ENCODE data around the gene SCT.
"Not testable (repeated sequence)": the region's sequence is repeated elsewhere in the genome, so short reads cannot be mapped to it uniquely, and the experiment has no call there.

The SCT gene

GRCh38 chr11:626475-627307 lies at the start of gene SCT:
SCT (minus strand) TSS chr11:627181; CDS start chr11:627143, 38 bp downstream.
- no peak for DNase-seq (ENCODE audit: low read depth in 3 of 3, low spot score in 1 of 3)

- DNase-seq (ENCODE audit: low read depth in 3 of 3, low spot score in 1 of 3): no peak
Measured at GRCh38 chr11:674406-674805, 47.4 kb upstream of the SCT start.

- no peak for DNase-seq (ENCODE audit: low read depth in 3 of 3, low spot score in 1 of 3)
Measured at GRCh38 chr11:673866-674265, 46.9 kb upstream of the SCT start.

- no peak for DNase-seq (ENCODE audit: low read depth in 3 of 3, low spot score in 1 of 3)
Measured at GRCh38 chr11:665704-666281, 38.8 kb upstream of the SCT start.

GRCh38 chr11:665062-665703 lies 38.2 kb upstream of the SCT start:
- DNase-seq (ENCODE audit: low read depth in 3 of 3, low spot score in 1 of 3): no peak

DNA sequence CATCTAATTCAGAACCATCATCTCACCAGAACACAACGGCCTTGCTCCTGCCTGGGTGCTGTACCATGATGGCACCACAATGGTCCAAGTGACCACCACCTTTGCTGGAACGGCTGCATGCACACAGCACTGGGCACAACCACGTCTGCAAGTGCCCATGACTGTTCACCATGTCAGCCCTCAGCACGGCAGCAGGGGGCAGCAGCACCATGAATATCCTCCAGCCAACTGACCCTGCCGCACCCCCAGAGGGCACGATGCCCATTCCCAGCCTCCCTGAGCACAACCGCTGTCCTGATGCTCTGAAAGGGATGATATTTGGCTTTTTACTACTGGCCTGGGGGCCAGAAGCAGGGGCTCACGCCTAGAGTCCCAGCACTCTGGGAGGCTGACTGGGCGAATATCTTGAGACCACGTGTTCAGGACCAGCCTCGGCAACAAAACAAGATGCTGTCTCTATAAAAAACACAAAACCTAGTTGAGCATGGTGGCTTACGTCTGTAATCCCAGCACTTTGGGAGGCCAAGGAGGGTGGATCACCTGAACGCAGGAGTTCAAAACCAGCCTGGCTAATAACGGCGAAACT lies 35.8 kb upstream of the SCT start:
- DNase-seq (ENCODE audit: low read depth in 3 of 3, low spot score in 1 of 3): peak in 1 of 3 donors; percentile 14

DNA sequence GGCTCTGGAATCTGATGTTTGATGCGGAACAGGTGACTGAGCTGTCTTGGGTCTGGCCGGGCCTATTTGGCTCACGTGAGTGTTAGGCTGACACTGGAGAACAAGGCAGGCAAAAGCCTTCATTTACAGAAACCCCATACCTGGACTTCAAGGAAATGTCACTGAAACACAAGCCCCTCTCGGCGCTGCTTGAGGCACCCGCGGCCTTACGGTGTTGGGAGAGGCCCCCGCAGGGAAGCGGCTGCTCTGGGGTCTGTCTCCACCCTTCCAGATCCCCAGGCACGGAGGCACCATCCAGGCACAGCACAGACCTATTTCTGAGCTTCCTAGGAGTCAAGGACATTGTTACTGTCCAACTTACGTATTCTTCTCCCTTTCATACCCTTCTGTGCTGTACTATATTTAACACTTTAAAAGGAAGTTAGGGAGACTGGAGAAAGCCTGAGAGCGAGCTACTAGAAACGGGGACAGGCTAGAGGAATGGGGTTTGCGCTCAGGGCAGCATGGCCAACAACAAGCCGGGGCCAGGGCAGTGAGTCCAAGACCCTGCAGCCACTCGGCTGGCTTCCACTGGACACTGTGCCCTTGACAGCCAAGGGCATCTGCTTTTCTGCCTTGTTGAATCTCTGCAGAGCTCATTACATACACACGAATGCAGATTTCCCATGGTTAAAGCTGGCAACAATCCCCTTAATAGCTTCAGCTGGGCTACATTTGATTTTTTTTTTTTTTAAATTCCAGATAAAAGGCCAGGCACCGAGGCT lies 33.9 kb upstream of the SCT start:
- no peak for DNase-seq (ENCODE audit: low read depth in 3 of 3, low spot score in 1 of 3)

DNA sequence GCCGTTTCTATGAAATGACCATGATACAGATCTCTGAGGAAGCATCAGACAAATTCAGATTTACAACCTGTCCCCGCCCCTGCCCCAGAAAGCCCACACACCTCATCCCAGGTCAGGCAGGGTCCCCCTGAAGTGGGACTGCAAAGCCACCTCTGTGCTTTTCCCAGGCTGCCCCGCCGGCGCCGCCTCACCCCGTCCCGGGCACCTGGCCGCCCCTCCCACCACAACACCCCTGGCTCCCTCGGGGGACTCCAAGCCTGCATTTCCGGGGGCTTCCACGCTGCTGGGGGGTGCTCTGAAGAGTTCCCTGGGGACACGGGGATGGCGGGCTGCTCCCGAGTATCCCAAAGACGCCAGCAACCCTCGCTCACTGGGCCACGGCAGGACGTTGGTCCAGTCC lies 33.3 kb upstream of the SCT start:
- DNase-seq (ENCODE audit: low read depth in 3 of 3, low spot score in 1 of 3): no peak

GRCh38 chr11:659532-660085 lies 32.6 kb upstream of the SCT start:
- DNase-seq (ENCODE audit: low read depth in 3 of 3, low spot score in 1 of 3): no peak

DNA sequence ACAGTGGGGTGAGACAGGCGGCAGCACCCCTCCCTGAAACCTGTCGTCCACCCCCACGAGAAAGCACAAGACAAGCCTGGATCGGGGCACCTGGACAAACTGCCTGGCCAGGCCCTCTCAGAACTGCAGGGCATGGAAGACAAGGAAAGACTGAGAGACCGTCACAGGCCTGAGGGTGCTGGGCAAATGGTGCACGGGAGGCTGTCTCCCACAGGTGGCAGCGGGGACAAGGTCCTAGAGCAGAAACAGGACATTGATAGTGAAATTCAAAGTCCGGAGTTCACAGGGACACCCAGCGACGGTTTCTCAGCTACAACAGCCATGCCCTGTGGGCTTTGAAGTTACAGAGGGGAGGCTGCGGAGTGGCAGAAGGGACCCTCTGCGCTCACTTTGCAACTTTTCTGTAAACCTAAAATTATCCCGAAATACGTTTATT lies 30.7 kb upstream of the SCT start:
- no peak for DNase-seq (ENCODE audit: low read depth in 3 of 3, low spot score in 1 of 3)

- DNase-seq (ENCODE audit: low read depth in 3 of 3, low spot score in 1 of 3): no peak
Measured at GRCh38 chr11:656866-657265, 29.9 kb upstream of the SCT start.

- no peak for DNase-seq (ENCODE audit: low read depth in 3 of 3, low spot score in 1 of 3)
Measured at GRCh38 chr11:656426-656825, 29.4 kb upstream of the SCT start.

GRCh38 chr11:655036-655726 lies 28.2 kb upstream of the SCT start:
- no peak for DNase-seq (ENCODE audit: low read depth in 3 of 3, low spot score in 1 of 3)

DNA sequence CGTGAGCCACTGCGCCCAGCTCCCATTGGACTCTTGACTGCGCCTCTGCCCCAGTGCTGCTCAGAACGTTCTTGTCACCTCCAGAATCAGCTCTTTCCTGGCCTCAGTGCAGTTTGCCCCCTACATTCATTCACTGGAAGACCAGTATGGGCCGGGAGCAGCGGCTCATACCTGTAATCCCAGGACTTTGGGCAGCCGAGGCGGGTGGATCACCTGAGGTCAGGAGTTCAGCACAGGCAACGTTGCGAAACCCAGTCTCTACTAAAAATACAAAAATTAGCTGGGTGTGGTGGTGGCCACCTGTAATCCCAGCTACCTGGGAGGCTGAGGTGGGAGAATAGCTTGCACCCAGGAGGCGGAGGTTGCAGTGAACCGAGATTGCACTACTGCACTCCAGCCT lies 27.5 kb upstream of the SCT start:
- not testable (repeated sequence) for DNase-seq (ENCODE audit: low read depth in 3 of 3, low spot score in 1 of 3)

DNA sequence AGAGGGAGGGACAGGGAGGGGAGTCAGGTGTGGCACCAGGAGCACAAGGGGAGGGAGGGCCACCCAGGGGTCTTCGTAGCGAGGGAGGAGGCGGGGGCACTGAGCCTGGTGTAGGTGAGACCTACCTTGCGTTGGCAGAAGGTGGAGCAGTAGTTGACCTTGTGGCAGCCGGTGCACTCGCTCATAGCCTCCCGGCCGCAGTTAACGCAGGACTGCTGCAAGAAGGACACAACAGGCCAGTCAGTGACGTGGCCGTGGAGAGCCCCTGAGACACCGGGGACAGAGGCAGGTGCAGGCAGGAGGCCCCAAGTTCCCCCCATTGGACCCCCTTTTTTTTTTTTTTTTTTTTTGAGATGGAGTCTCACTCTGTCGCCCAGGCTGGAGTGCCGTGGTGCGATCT lies 26.9 kb upstream of the SCT start:
- DNase-seq (ENCODE audit: low read depth in 3 of 3, low spot score in 1 of 3): no peak

DNA sequence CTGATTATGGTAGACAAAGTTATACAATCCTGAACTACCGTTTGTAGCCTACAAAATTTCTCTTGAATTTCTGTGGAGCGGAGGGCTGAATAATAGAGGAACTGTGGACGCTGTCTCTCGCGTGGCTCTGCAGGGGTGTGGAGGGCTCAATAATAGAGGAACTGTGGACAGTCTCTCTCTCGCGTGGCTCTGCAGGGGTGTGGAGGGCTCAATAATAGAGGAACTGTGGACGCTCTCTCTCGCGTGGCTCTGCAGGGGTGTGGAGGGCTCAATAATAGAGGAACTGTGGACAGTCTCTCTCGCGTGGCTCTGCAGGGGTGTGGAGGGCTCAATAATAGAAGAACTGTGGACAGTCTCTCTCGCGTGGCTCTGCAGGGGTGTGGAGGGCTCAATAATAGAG lies 26.2 kb upstream of the SCT start:
- DNase-seq (ENCODE audit: low read depth in 3 of 3, low spot score in 1 of 3): not testable (repeated sequence)

DNA sequence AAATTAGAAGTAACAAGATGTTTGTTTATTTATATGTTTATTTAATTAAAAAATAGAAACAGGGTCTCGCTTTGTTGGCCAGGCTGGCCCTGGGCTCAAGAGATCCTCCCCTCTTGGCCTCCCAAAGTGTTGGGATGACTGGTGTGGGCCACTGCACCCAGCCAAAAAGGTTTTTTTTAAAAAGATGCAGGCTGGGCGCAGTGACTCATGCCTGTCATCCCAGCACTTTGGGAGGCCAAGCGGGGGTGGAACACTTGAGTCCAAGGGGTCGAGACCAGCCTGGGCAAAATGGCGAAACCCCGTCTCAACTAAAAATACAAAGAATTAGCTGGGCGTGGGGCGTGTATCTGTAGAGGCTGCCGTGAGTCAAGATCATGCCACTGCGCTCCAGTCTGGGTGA lies 23.5 kb upstream of the SCT start:
- no peak for DNase-seq (ENCODE audit: low read depth in 3 of 3, low spot score in 1 of 3)

GRCh38 chr11:647672-648158 lies 20.7 kb upstream of the SCT start:
- not testable (repeated sequence) for DNase-seq (ENCODE audit: low read depth in 3 of 3, low spot score in 1 of 3)

- DNase-seq (ENCODE audit: low read depth in 3 of 3, low spot score in 1 of 3): no peak
Measured at GRCh38 chr11:646214-646613, 19.2 kb upstream of the SCT start.

- no peak for DNase-seq (ENCODE audit: low read depth in 3 of 3, low spot score in 1 of 3)
Measured at GRCh38 chr11:645536-645935, 18.6 kb upstream of the SCT start.

All from stimulated activated CD4-positive, alpha-beta T cell treated with anti-CD3 and anti-CD28 coated beads, TNF-alpha, amount 100 ng/mL, for 1 hour (primary cell).